Measurements from ENCODE around the gene ANGPT4. TPM values are rescaled to one million over a fixed set of nuclear protein-coding genes. Genes with fewer than 3 reads are reported as not detected.

Gene ANGPT4
- total and polyA plus RNA-seq, 11 donors, result 0.08 to 0.32 (median 0.15) TPM; not detected in 5

- Histone ChIP-seq H3K36me3 (no peaks in the 10 kb centered on the region), H3K9me3 (no peaks in the 10 kb centered on the region), H3K4me1 (peaks cover 0 to 21% (median 11%) of the 10 kb centered on the region in 12 donors), H3K27me3 (peaks cover 0 to 3% (median 0%) of the 10 kb centered on the region in 9 donors), H3K27ac (peak overlapping the region in 1 of 12 donors; percentile 19), H3K4me3 (no peak overlapping the region)
- ATAC-seq, result peak; percentile 81 to 94 (median 89)
- 47 to 50% (median 49%) methylated on average over 6 of the region's 6 CpGs for WGBS, 4 donors
- peak in 3 of 5 donors; percentile 74 to 86 (median 75) for DNase-seq
- TF ChIP-seq, protein P1, sequence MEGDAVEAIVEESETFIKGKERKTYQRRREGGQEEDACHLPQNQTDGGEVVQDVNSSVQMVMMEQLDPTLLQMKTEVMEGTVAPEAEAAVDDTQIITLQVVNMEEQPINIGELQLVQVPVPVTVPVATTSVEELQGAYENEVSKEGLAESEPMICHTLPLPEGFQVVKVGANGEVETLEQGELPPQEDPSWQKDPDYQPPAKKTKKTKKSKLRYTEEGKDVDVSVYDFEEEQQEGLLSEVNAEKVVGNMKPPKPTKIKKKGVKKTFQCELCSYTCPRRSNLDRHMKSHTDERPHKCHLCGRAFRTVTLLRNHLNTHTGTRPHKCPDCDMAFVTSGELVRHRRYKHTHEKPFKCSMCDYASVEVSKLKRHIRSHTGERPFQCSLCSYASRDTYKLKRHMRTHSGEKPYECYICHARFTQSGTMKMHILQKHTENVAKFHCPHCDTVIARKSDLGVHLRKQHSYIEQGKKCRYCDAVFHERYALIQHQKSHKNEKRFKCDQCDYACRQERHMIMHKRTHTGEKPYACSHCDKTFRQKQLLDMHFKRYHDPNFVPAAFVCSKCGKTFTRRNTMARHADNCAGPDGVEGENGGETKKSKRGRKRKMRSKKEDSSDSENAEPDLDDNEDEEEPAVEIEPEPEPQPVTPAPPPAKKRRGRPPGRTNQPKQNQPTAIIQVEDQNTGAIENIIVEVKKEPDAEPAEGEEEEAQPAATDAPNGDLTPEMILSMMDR (IDR thresholded peaks at IDR 0.05), result no peak
- no peak for TF ChIP-seq POLR2A (IDR thresholded peaks at IDR 0.05)
- intact Hi-C loops (cut with DNase I), result no loop called here
Observed at GRCh38 chr20:891058-891705, 25.0 kb downstream of the ANGPT4 start.

DNA sequence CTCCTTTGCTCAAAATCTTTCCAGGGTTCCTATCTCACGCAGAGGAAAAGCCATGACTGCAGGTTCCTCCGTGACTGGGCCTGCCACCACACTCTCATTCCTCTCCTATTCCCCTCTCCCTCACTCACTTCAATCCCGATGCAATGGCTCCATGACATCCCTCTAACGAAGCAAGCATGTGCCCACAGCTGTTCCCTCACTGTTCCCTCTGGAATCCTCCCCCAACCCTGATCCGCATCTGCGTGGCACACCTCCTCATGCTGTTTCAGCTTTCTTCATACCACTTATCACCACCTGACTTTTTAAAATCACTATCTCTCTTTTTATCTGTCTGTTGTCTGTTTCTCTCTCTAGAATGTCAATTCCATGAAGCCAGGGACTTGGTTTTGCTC is 25.5 kb downstream of the ANGPT4 start:
- H3K27ac ChIP-seq, result peak overlapping the region in 1 of 12 donors; percentile 19
- no peak overlapping the region for H3K4me3 ChIP-seq
- no peaks in the 10 kb centered on the region for H3K9me3 ChIP-seq
- H3K4me1 ChIP-seq, result peaks cover 0 to 21% (median 11%) of the 10 kb centered on the region in 12 donors
- TF ChIP-seq, protein P1 (IDR thresholded peaks at IDR 0.05), result no peak
- no peak for TF ChIP-seq POLR2A (IDR thresholded peaks at IDR 0.05)
- no peaks in the 10 kb centered on the region for H3K36me3 ChIP-seq
- H3K27me3 ChIP-seq, result peaks cover 0 to 3% (median 0%) of the 10 kb centered on the region in 9 donors
- 55 to 65% (median 61%) methylated on average over 6 of the region's 6 CpGs for WGBS, 4 donors
- ATAC-seq (no peak), DNase-seq (no peak)
- intact Hi-C loops (cut with DNase I), result no loop called here

- H3K27ac ChIP-seq, result no peak overlapping the region
- no peaks in the 10 kb centered on the region for H3K9me3 ChIP-seq
- H3K4me3 ChIP-seq, result no peak overlapping the region
- H3K36me3 ChIP-seq, result no peaks in the 10 kb centered on the region
- no peak for ATAC-seq
- intact Hi-C loops (cut with DNase I), result loop anchor here in 1 of 10 donors (5.0 kb wide), 1 partner anchor 48 kb away; no protein-coding TSS in a partner anchor
- H3K27me3 ChIP-seq, result peaks cover 0 to 5% (median 0%) of the 10 kb centered on the region in 9 donors
- DNase-seq, result no peak
- 51 to 74% (median 69%) methylated on average over 5 to 10 of the region's 10 CpGs for WGBS, 4 donors
- TF ChIP-seq, protein P1 (IDR thresholded peaks at IDR 0.05), result no peak
- TF ChIP-seq POLR2A (IDR thresholded peaks at IDR 0.05), result no peak
- peaks cover 0 to 25% (median 11%) of the 10 kb centered on the region in 12 donors for H3K4me1 ChIP-seq
Observed at GRCh38 chr20:889932-890463, 26.1 kb downstream of the ANGPT4 start.

- Histone ChIP-seq H3K4me3 (no peak overlapping the region), H3K27ac (no peak overlapping the region), H3K9me3 (no peaks in the 10 kb centered on the region), H3K36me3 (no peaks in the 10 kb centered on the region), H3K4me1 (peaks cover 0 to 29% (median 13%) of the 10 kb centered on the region in 12 donors), H3K27me3 (peaks cover 0 to 14% (median 0%) of the 10 kb centered on the region in 9 donors)
- 83 to 94% (median 91%) methylated on average over 5 of the region's 5 CpGs for WGBS, 4 donors
- intact Hi-C loops (cut with DNase I), result loop anchor here in 1 of 10 donors (5.0 kb wide), 1 partner anchor 47 kb away; no protein-coding TSS in a partner anchor
- ATAC-seq (no peak), DNase-seq (no peak)
- TF ChIP-seq, protein P1 (IDR thresholded peaks at IDR 0.05), result no peak
- no peak for TF ChIP-seq POLR2A (IDR thresholded peaks at IDR 0.05)
Observed at GRCh38 chr20:889106-889505, 27.0 kb downstream of the ANGPT4 start.
